Transverse colon (tissue), 4 donors: ENCODE data around the gene ST8SIA6. TPM values are rescaled to one million over a fixed set of nuclear protein-coding genes. Genes with fewer than 3 reads are reported as not detected.
A peak's percentile ranks its signal among the peaks of the same experiment; 100 is the strongest.
"Not testable (repeated sequence)": the region's sequence is repeated elsewhere in the genome, so short reads cannot be mapped to it uniquely, and the experiment has no call there.

Experiments
- DNase-seq: peaks from one replicate; pipeline ENCODE4 v3.0.0-alpha.2; 2019
- H3K27ac ChIP-seq, 4 donors: fragments of 200-600 bp; sonication (generic); 2 replicates each; pipeline ENCODE4 v1.5.1; 2016 to 2018; ENCODE audit warnings: inconsistent platforms in 4 of 4
- H3K27me3 ChIP-seq: fragments of 200-600 bp; sonication (generic); 2 replicates; pipeline ENCODE4 v1.5.1; 2017; ENCODE audit warnings: inconsistent platforms
- H3K36me3 ChIP-seq, 4 donors: fragments of 200-600 bp; sonication (generic); 2 replicates each; pipeline ENCODE4 v1.5.1; 2017 to 2019; ENCODE audit warnings: inconsistent platforms in 4 of 4
- H3K4me1 ChIP-seq, 4 donors: fragments of 200-600 bp; sonication (generic); 2 replicates each; pipeline ENCODE4 v1.5.1; 2017 to 2020; ENCODE audit warnings: inconsistent platforms in 4 of 4
- H3K4me3 ChIP-seq, 4 donors: fragments of 200-600 bp; sonication (generic); 1 replicate in 1 of 4; 2 replicates in 3 of 4; pipeline versions ENCODE4 v1.5.1 to v1.6.1; 2017 to 2019; ENCODE audit warnings: inconsistent platforms in 4 of 4
- H3K9me3 ChIP-seq, 2 donors: fragments of 200-600 bp; sonication (generic); 2 replicates each; pipeline ENCODE4 v1.5.1; 2017 to 2019; ENCODE audit warnings: inconsistent platforms in 2 of 2
- EP300 ChIP-seq: sonication (generic); formaldehyde crosslinking; IDR thresholded peaks from one replicate; pipeline ENCODE4 v1.6.1; 2017; ENCODE audit warnings: antibody characterized with exemption, low read depth
- POLR2A ChIP-seq: fragments of 450-650 bp; IDR thresholded peaks from one replicate; pipeline ENCODE4 v1.6.1; 2016; ENCODE audit warnings: antibody characterized with exemption, mild to moderate bottlenecking, moderate library complexity
- POLR2AphosphoS5 ChIP-seq, 3 donors: sonication (generic); formaldehyde crosslinking; IDR thresholded peaks; one replicate each; pipeline ENCODE4 v1.6.1; 2016; ENCODE audit warnings: antibody characterized with exemption in 3 of 3
- WGBS, 2 donors: methylation state at CpG; one replicate each; pipeline ENCODE4 v1.1.5; 2018; ENCODE audit warnings: low coverage in 1 of 2; 5-methylcytosine and 5-hydroxymethylcytosine counted together
- in situ Hi-C, 4 donors: fragments of 200-750 bp; cut with MboI; loops; one replicate each; pipeline versions ENCODE4 v1.15.0 to v1.15.1; 2017; ENCODE audit warnings: low sequenced_read_pairs in 3 of 4, low pct_ligation_motif_present in 1 of 4, low pct_unique_long_range_greater_than_20kb in 1 of 4
- intact Hi-C: fragments of 100-400 bp; cut with DNase I; formaldehyde crosslinking; loops from one replicate; pipeline ENCODE4 v1.15.1; 2023; ENCODE audit warnings: low total_unique reads
- total RNA-seq, 4 donors: library from RNA; depleted of rRNA; stranded (reverse); fragments of >200 nt; gene quantifications; one replicate each; pipeline ENCODE4 v1.1.0, GENCODE V29; 2016
- TF ChIP-seq, protein P1 (sequence below), 5 experiments: fragments of 200-600 bp in 3 of 5; fragments of 450-650 bp in 2 of 5; sonication (generic) in 3 of 5; IDR thresholded peaks; 1 replicate in 2 of 5; 2 replicates in 3 of 5; pipeline ENCODE4 v1.5.1; 2016 to 2017; ENCODE audit warnings: antibody characterized with exemption in 5 of 5, inconsistent platforms in 3 of 5, mild to moderate bottlenecking in 2 of 5, moderate library complexity in 1 of 5

ST8SIA6 gene
- 1 to 10 TPM in 1 of 4 donors, under 1 TPM in 1, not detected in 2; 0.64 to 1.2 TPM for total RNA-seq

- intact Hi-C loops (no loop called here), in situ Hi-C loops (no loop called here)
- H3K9me3 ChIP-seq: peaks cover 0 to 2% of the 10 kb centered on the region in 2 donors
- peaks cover 66% of the 10 kb centered on the region for H3K27me3 ChIP-seq
- peak within 1 kb of the TSS in 1 of 4 donors; percentile 20 for H3K27ac ChIP-seq
- no peaks in the 10 kb centered on the region for H3K36me3 ChIP-seq
- 10 to 13% methylated on average over 3 to 18 of the region's 91 CpGs for WGBS, 2 donors
- H3K4me3 ChIP-seq: peak within 1 kb of the TSS in 3 of 4 donors; percentile 37 to 48 (median 38)
- TF ChIP-seq POLR2AphosphoS5 (IDR thresholded peaks at IDR 0.05) (no peak), EP300 (no peak), POLR2A (no peak)
- TF ChIP-seq, protein P1, sequence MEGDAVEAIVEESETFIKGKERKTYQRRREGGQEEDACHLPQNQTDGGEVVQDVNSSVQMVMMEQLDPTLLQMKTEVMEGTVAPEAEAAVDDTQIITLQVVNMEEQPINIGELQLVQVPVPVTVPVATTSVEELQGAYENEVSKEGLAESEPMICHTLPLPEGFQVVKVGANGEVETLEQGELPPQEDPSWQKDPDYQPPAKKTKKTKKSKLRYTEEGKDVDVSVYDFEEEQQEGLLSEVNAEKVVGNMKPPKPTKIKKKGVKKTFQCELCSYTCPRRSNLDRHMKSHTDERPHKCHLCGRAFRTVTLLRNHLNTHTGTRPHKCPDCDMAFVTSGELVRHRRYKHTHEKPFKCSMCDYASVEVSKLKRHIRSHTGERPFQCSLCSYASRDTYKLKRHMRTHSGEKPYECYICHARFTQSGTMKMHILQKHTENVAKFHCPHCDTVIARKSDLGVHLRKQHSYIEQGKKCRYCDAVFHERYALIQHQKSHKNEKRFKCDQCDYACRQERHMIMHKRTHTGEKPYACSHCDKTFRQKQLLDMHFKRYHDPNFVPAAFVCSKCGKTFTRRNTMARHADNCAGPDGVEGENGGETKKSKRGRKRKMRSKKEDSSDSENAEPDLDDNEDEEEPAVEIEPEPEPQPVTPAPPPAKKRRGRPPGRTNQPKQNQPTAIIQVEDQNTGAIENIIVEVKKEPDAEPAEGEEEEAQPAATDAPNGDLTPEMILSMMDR (IDR thresholded peaks at IDR 0.05): no peak
- DNase-seq: peak; percentile 54
- peaks cover 6 to 19% (median 11%) of the 10 kb centered on the region in 4 donors for H3K4me1 ChIP-seq
Measured at GRCh38 chr10:17454161-17455014, at the start of gene ST8SIA6. ST8SIA6 (minus strand) TSS chr10:17454595; CDS start chr10:17454255, 340 bp downstream.

- no peaks in the 10 kb centered on the region for H3K9me3 ChIP-seq
- H3K36me3 ChIP-seq: no peaks in the 10 kb centered on the region
- 79 to 84% methylated on average over 6 to 7 of the region's 7 CpGs for WGBS, 2 donors
- intact Hi-C loops: no loop called here
- no peak overlapping the region for H3K27ac ChIP-seq
- TF ChIP-seq, protein P1 (IDR thresholded peaks at IDR 0.05): no peak
- TF ChIP-seq POLR2A (no peak), EP300 (no peak), POLR2AphosphoS5 (IDR thresholded peaks at IDR 0.05) (no peak)
- no peaks in the 10 kb centered on the region for H3K27me3 ChIP-seq
- no peaks in the 10 kb centered on the region for H3K4me1 ChIP-seq
- in situ Hi-C loops: no loop called here
- no peak for DNase-seq
- H3K4me3 ChIP-seq: no peak overlapping the region
Measured at GRCh38 chr10:17503795-17504194, 49.4 kb upstream of the ST8SIA6 start.

DNA sequence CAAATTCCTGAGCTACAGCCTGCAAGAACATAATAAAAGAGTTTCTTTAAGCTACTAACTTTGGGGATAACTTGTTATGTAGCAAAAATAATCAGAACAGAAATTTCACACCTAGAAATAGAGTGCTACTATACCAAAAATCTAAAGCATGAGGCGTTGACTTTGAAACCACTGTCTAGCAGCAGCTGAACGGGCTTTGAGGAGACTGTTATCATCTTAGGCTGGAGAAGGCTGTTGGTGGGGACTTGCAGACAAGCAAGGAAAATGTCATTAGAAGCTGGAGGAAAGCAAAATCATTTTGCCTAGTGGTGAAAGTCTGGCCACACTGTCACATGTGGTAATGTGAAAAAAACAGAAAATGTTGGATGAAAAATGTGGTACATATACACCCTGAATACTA is 48.4 kb upstream of the ST8SIA6 start:
- no peaks in the 10 kb centered on the region for H3K36me3 ChIP-seq
- TF ChIP-seq EP300: no peak
- TF ChIP-seq, protein P1 (IDR thresholded peaks at IDR 0.05): no peak
- no peak for TF ChIP-seq POLR2A
- no peak for TF ChIP-seq POLR2AphosphoS5 (IDR thresholded peaks at IDR 0.05)
- intact Hi-C loops (no loop called here), in situ Hi-C loops (no loop called here)
- no peak overlapping the region for H3K4me3 ChIP-seq
- H3K9me3 ChIP-seq: no peaks in the 10 kb centered on the region
- WGBS, 2 donors: 68% methylated on average over 2 of the region's 2 CpGs; no CpG with 5 or more reads in 1 of the 2 donors
- no peak overlapping the region for H3K27ac ChIP-seq
- no peaks in the 10 kb centered on the region for H3K27me3 ChIP-seq
- H3K4me1 ChIP-seq: no peaks in the 10 kb centered on the region
- DNase-seq: no peak

DNA sequence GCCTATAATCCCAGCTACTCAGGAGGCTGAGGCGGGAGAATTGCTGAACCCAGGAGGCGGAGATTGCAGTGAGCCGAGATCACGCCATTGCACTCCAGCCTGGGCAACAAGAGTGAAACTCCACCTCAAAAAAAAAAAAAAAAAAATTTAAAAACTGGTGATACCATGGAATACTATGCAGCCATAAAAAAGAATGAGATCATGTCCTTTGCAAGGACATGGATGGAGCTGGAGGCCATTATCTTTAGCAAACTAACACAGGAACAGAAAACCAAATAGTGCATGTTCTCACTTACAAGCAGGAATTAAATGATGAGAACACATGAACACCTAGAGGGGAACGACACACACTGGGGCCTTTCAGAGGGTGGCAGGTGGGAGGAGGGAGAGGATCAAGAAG is 44.6 kb upstream of the ST8SIA6 start:
- H3K27me3 ChIP-seq, intact Hi-C loops, H3K4me3 ChIP-seq, H3K27ac ChIP-seq, H3K36me3 ChIP-seq, H3K9me3 ChIP-seq, in situ Hi-C loops, H3K4me1 ChIP-seq, DNase-seq: not testable (repeated sequence)
- 97 to 100% methylated on average over 5 of the region's 5 CpGs for WGBS, 2 donors
